Measurements from ENCODE around the gene GIPC3.

GIPC3 gene

DNA sequence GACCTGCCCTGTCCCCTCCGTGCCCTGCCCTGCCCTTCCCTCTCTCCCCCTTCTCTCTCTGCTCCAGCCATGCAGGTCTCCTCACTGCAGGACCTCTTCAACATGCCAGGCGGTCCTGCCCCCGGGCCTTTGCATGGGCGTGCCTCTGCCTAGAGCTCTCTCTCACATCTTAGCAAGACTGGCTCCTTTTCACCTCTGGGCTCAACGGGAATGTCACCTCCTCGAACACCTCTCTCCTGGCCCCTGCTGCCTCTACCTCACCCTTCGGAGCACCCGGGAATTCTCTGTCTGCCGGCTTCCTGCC is 33.5 kb upstream of the GIPC3 start:
- peak overlapping the region; percentile 96 for H3K27ac ChIP-seq
- H3K27me3 ChIP-seq, result no peaks in the 10 kb centered on the region
- H3K9me3 ChIP-seq, result no peaks in the 10 kb centered on the region
- H3K4me3 ChIP-seq (ENCODE audit: low read depth in 1 of 2, low read length in 1 of 2), result no peak overlapping the region
- TF ChIP-seq, protein P1, sequence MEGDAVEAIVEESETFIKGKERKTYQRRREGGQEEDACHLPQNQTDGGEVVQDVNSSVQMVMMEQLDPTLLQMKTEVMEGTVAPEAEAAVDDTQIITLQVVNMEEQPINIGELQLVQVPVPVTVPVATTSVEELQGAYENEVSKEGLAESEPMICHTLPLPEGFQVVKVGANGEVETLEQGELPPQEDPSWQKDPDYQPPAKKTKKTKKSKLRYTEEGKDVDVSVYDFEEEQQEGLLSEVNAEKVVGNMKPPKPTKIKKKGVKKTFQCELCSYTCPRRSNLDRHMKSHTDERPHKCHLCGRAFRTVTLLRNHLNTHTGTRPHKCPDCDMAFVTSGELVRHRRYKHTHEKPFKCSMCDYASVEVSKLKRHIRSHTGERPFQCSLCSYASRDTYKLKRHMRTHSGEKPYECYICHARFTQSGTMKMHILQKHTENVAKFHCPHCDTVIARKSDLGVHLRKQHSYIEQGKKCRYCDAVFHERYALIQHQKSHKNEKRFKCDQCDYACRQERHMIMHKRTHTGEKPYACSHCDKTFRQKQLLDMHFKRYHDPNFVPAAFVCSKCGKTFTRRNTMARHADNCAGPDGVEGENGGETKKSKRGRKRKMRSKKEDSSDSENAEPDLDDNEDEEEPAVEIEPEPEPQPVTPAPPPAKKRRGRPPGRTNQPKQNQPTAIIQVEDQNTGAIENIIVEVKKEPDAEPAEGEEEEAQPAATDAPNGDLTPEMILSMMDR (IDR thresholded peaks at IDR 0.05), result no peak
- H3K4me1 ChIP-seq (ENCODE audit: control insufficient read depth in 1 of 2, insufficient read depth in 1 of 2, low read depth in 1 of 2, low read length in 1 of 2), result peaks cover 71 to 72% of the 10 kb centered on the region in 2 experiments
- H3K36me3 ChIP-seq, result peaks cover 7% of the 10 kb centered on the region

DNA sequence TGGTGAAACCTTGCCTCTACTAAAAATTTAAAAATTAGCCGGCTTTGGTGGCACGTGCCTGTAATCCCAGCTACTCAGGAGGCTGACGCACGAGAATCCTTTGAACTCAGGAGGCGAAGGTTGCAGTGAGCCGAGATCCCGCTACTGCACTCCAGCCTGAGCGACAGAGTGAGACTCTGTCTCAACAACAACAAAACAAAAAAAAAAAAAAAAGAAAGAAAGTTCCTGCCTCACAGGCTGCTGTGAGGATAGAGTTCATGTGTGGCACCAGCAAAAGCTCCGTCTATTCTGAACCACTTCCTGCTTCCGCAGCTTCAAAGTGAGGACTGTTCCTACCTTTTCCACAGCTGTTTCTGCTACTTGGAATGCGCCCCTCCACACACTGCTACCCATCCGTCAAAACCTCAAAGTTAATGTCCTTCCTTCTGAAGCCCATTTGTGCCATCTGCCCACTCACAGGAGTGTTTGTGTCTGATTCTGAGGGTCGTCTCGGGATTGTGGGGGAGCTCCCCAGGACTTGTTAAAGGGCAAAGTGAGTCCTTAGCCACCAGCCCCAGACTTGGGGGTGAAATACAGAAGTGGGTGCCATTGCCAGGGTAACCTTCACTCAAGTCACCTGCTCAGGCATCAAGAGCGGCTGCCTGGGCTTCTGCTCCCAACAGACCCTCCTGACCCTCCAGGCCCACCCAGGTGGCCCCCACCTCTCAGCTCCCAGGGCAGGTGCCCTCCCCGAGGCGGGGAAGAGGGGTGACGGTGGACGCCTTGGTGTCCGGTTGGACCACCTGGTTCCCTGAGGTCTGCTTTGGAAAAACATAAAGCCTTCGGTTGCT is 30.8 kb upstream of the GIPC3 start:
- H3K36me3 ChIP-seq, result no peaks in the 10 kb centered on the region
- H3K4me1 ChIP-seq (ENCODE audit: control insufficient read depth in 1 of 2, insufficient read depth in 1 of 2, low read depth in 1 of 2, low read length in 1 of 2), result peaks cover 57 to 61% of the 10 kb centered on the region in 2 experiments
- no peaks in the 10 kb centered on the region for H3K27me3 ChIP-seq
- peak overlapping the region; percentile 91 for H3K27ac ChIP-seq
- TF ChIP-seq, protein P1 (IDR thresholded peaks at IDR 0.05), result no peak
- no peaks in the 10 kb centered on the region for H3K9me3 ChIP-seq
- peak overlapping the region; percentile 8 to 37 for H3K4me3 ChIP-seq (ENCODE audit: low read depth in 1 of 2, low read length in 1 of 2)

DNA sequence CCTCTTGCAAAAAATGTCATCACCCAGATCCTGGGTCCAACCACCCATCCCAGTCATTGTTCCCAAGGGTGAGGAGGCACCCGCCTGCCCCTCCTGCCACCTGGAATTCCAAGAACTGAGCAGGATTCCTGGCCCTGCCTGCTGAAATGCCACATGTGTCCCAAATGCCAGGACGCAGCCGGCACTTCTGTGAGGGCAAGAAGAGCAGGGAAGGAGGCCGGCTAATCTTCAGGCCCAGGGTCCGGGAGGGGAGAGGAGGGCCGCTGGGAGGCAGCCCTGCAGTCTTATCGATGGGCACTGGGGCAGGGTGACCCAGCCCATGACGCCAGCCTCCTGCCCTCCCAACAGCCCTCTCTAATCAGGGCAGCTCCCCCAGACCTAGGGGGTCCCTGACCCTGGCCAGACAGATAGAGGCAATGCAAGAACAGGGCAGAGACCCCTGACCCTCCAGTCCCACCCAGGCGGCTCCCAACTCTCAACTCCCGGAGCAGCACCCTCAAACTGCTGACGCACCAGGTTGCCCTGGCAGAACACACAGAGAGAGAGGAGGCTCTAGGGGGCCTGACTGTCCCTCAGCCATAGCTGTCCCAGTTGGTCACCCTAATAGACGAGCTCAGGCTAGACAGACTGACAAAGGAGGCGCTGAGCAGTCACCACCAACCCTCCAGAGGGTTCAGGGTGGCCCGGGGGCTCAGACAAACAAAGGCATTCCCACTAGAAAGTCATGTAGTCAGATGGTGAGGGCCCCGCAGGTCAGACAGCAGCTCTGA is 29.4 kb upstream of the GIPC3 start:
- H3K27ac ChIP-seq, result peak overlapping the region; percentile 91
- H3K4me1 ChIP-seq (ENCODE audit: control insufficient read depth in 1 of 2, insufficient read depth in 1 of 2, low read depth in 1 of 2, low read length in 1 of 2), result peaks cover 51 to 56% of the 10 kb centered on the region in 2 experiments
- no peaks in the 10 kb centered on the region for H3K9me3 ChIP-seq
- no peaks in the 10 kb centered on the region for H3K27me3 ChIP-seq
- H3K4me3 ChIP-seq (ENCODE audit: low read depth in 1 of 2, low read length in 1 of 2), result peak overlapping the region; percentile 74
- TF ChIP-seq, protein P1 (IDR thresholded peaks at IDR 0.05), result no peak
- H3K36me3 ChIP-seq, result no peaks in the 10 kb centered on the region

DNA sequence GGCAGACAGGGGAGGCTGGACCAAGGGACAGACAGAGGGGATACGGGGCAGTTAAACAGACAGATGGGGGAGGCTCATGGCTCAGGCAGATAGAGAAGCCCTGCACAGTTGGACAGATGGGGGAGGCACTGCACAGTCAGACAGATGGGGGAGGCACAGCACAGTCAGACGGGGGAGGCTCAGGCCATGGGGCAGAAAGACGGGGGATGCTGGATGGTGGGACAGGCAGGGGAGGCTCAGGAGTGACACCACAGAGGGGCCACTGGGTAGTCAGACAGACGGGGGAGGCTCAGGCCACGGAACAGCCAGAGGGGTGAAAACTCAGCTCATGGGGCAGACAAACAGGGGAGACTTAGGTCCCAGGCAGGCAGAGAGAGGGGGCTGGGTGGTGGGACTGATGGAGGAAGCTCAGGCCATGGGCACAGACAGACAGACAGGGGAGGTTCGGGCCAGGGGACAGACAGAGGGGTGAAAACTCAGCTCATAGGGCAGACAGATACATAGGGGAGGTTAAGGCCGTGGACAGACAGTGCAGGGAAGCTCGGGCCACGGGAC is 28.8 kb upstream of the GIPC3 start:
- TF ChIP-seq, protein P1 (IDR thresholded peaks at IDR 0.05), result no peak
- H3K9me3 ChIP-seq, result no peaks in the 10 kb centered on the region
- H3K4me1 ChIP-seq (ENCODE audit: control insufficient read depth in 1 of 2, insufficient read depth in 1 of 2, low read depth in 1 of 2, low read length in 1 of 2), result peaks cover 51 to 56% of the 10 kb centered on the region in 2 experiments
- peak overlapping the region; percentile 91 for H3K27ac ChIP-seq
- peak overlapping the region; percentile 74 for H3K4me3 ChIP-seq (ENCODE audit: low read depth in 1 of 2, low read length in 1 of 2)
- no peaks in the 10 kb centered on the region for H3K27me3 ChIP-seq
- no peaks in the 10 kb centered on the region for H3K36me3 ChIP-seq

DNA sequence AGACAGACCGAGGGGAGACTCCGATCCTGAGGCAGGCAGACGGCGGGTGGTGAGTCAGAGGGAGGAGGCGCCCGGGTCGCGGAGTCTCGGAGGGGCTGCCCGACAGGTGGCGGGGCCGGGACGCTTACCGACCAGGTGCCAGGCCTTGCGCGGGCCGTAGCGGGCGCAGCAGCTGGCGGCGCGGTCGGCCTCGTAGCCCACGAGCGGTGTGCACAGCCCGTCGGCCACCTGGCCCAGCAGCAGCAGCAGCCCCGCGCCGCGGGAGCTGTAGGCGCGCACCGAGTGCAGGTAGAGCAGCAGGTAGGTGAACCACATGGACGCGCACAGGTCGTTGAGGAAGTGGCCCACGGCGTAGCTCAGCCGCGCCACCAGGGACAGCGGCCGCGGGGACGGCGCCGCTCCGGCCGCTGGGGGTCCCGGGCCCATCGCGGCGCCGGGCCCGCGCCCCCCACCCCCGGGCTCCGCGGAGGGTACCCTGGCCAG is 28.3 kb upstream of the GIPC3 start:
- Histone ChIP-seq H3K9me3 (no peaks in the 10 kb centered on the region), H3K4me3 (ENCODE audit: low read depth in 1 of 2, low read length in 1 of 2) (peak overlapping the region; percentile 74), H3K4me1 (ENCODE audit: control insufficient read depth in 1 of 2, insufficient read depth in 1 of 2, low read depth in 1 of 2, low read length in 1 of 2) (peaks cover 51 to 56% of the 10 kb centered on the region in 2 experiments), H3K27me3 (no peaks in the 10 kb centered on the region), H3K27ac (peak overlapping the region; percentile 91), H3K36me3 (no peaks in the 10 kb centered on the region)
- TF ChIP-seq, protein P1 (IDR thresholded peaks at IDR 0.05), result peak; percentile 36
